HG02623 (cell line): ENCODE results near the gene PIGX.

Source experiments
- ATAC-seq: cut with Tn5 transposase; IDR thresholded peaks from one replicate; pipeline ENCODE4 v1.9.1; 2021; ENCODE audit warnings: moderate library complexity; ENCODE audit not compliant: unreplicated experiment

The PIGX gene

DNA sequence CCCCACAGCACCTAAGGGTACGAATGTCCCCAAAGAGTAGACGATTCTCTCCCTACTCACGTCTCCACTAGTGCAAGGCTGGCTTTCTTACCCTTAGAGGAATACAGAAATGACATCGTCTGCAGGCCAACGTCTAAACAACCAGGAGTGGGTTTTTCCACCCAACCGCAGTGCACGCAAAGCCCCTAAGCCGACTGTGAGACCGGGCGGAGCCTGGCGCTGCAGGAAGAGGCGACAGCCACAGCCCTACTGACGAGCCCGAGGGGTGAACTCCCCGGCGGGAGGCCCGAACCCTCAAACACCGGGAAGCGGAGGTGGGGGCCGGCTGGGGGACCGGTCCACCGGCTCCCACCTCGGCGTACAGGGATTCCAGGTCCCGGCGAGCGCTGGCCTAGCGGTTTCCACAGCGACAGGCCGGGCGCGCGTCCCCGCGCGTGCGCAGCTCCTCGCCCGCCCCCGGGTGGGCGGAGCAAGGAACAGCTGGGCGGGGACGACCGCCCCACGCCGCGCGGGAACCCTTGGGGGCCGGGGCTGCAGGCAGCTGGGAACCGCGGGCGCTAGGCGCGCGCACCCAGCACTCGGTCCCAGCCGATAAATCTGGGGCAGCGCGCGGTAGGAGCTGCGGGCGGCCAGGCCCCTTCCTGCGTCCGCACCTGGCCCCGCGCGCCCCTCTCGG, at the start of gene PIGX, which contains the start of gene CEP19:
TSS of gene PIGX (plus strand) at position 540 of the 676 bp plus-strand sequence.
TSS of gene CEP19 (minus strand) at position 413 of the 676 bp plus-strand sequence. CDS start 3,593 bp downstream, outside the sequence.
- ATAC-seq = peak; percentile 76

DNA sequence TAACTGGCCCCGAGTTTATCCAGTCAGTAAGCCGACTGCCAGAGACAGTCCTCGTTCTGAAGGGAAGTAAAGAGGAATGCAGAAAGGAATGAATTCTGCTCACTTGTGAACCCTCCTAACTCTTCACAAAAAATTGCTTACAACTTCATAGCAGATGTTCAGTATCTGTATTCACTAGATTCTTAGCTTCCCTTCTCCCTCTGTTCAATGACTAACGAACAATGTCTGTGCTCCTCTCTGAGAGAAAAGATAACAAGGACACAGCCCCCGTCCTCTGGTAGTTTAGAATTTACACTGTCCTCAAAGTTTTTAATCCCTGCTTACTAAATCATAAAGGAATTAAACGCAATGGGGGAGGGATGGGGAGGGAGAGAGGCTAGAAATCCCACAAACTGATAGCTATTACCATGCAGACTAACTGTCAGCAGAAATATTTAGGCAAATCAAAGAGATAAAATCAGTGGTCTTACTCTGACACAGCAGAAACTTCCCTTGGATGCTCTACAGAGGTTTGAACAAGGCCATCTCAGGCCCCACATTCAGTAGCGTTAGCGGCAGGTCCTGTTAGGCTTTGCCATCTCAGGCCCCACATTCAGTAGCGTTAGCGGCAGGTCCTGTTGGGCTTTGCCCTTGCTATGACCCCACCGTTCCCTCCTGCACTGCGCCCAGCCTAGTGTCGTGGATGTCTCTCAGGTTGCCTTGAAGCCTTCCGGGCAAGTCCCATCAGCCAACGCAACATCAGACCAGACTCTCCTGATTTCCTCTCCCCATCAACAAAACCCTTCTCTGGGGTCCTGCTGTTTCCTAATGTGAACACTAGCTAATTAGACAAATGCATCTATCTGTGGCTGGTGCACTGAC, 49.2 kb upstream of the PIGX start:
- ATAC-seq = no peak

DNA sequence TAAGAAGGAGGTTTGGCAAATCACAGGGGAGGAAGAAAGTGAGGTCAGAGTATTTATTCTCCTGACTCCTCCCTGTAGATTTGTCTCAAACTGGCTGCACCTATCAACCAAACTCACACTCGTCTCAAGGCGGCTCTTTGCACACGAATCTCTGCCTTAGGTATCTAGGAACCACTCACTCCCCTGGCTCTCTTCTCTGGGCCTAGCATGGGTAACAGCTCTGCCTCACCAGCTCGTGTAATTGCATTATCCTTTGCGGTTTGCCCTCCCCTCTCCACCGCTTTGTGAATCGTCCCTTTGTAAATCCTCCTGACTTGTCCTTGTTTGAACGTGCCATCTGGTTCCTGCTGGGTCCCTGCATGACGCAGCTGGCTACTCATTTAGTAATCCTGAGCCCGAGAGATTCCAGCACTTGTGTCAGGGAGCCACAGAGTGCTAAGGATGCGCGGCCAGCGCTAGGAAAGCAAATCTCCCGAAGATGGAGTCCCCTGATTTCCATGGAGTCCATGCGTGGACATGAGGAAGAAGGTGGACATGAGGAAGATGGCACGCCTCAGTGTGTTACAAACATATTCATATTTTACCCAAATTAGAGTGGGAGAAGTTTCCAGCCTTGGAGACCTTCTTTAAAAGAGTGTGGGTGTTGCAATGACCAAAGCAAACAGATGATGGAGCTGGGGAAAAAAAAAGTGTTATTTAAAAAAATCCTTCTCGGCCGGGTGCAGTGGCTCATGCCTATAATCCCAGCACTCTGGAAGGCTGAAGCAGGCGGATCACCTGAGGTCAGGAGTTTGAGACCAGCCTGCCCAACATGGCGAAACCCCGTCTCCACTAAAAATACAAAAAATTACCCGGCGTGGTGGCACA, 45.9 kb upstream of the PIGX start:
- ATAC-seq = no peak

DNA sequence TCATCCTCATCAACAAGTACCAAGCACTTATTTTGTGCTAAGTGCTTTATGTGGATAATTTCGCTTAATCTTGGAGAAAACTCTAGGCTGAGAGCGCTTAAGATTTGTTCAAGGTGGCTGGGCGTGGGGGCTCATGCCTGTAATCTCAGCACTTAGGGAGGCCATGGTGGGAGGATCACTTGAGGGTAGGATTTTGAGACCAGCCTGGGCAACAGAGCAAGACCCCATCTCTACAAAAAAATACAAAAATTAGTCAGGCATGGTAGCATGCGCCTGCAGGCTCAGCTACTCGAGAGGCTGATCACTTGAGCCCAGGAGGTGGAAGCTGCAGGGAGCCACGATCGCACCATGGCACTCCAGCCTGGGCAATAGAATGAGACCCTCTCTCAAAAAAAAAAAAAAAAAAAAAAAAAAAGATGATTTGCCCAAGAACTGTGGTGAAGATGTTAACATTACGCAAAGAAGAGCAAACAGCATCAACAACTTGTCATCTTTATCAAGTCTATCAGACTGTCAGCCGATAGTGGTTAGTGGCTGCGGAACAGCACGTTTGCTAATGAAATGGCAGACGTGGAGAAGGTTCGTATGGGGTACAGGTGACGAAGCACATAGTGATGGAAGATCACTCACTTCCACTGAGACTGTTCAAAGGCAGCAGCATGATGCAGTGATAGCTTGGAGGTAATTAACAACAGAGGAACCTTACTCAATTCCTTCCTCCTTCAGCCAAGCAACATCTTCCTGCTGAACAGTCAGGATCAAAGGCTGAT, 44.9 kb upstream of the PIGX start:
- no peak for ATAC-seq

DNA sequence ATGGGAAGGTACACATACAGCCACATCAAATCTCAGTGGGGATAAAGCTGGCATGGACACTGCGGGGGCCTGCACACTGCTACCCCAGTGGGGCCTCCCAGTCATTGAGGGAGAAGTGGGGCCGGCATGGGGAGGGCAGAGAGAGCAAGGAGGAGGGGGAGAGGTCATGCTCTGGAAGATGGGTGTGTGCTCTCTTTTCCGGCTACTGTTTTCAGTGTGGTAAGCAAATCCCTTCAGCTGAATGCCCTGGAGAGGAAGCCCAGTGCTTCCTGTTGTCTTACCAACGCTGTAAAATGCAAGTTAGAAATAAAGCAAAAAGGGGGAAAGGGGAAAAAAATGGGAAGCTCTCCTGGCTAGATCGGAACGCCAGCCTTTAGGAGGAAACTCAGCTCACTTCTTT, 41.8 kb upstream of the PIGX start:
- no peak for ATAC-seq

DNA sequence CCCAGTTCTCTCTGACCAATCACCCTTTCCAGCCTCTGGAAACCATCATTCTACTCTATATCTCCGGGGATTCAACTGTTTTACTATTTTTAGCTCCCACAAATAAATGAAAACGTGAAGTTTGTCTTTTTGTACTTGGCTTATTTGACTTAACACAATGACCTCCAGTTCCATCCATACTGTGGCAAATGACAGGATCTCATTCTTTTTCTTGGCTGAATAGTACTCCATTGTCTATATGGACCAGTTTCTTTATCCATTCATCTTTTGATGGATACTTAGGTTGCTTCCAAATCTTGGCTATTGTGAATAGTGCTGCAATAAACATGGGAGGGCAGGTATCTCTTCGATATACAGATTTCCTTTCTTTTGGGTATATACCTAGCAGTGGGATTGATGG, 38.5 kb upstream of the PIGX start:
- no peak for ATAC-seq

DNA sequence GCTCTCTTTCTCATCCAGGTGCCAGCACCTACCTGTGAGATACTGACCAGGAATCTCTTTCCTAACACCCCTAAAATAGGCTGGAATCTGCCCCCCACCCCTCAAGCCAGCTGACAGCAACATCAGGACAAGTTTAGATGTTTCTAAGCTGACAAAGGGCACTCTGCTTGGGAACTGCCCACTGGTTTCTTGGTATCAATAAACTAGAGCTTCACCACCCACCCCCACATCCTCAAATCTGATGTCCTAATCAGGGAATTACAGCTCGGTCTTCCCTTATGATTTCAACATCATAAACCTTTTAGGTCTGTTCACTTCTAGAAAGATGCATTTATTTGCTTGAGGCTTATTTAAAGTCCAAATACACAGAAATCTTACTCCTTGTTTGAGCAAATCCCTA, 34.8 kb upstream of the PIGX start:
- no peak for ATAC-seq

DNA sequence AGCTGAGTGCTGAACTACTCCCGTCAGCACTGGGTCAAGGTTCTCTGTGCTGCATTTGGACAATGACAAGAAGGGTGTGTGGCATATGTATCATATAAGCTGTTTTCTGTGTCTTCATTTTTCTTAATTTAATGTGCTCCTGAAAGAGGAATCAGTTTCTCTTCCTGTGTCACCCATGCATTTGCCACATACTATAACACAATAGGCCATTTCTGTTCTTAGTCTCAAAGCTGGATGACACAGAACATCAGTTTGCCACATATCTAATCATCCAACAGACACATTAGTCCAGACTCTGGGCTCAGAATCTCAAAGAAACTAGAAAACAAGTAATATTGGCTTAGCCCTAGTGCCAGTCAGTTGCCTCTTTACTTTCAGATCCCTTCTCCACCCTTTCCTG, 34.2 kb upstream of the PIGX start:
- no peak for ATAC-seq

DNA sequence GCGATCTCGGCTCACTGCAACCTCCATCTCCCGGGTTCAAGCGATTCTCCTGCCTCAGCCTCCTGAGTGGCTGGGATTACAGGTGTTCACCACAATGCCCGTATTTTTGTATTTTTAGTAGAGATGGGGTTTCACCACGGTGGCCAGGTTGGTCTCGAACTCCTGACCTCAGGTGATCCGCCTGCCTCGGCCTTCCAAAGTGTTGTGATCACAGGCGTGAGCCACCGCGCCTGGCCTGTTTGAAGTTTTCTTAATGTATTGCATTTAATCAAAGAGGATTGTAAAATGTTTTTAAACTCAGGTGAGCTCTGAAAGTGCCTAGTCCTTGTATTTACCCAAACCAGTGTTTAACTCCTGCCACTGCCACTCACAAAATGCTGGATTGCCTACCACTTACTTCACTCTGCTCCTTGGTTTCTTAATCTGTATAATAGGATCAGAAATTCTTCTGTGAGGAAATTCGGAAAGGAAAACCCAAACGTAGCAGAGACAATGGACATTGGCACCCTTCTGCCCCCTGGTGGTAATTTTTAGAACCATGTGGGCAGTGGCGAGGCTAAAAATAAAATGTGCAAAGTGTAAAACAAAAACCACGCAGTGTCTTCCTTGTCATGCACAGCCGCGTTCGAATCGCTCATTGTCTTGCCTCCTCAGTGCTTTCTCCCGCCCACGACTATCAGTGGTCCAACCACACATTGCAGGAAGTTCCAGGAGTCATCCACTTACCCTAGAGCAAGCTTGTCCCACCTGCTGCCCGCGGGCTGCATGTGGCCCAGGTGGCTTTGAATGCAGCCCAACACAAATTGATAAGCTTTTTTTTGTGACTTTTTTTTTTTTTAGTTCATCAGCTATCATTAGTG, 27.4 kb upstream of the PIGX start:
- ATAC-seq = peak; percentile 77

DNA sequence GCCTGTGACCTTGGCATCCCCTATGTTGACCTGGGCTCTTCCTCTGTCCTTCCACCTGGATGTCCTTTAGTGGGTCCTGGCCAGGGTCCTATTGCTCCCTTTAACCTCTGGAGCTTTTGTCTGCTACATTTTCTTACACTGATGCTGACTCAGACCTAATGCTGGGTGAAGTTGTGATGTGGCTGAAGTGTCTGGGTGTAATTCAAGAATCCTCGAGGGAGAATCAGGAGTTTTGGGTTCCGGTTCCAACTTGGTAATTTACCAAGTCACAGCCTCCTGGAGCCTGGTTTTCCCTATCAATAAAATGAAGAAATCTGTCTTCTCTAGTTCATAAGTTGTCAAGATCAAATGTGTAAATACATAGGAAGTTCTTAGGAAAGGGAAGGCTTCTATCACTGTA, 25.7 kb upstream of the PIGX start:
- ATAC-seq = no peak

DNA sequence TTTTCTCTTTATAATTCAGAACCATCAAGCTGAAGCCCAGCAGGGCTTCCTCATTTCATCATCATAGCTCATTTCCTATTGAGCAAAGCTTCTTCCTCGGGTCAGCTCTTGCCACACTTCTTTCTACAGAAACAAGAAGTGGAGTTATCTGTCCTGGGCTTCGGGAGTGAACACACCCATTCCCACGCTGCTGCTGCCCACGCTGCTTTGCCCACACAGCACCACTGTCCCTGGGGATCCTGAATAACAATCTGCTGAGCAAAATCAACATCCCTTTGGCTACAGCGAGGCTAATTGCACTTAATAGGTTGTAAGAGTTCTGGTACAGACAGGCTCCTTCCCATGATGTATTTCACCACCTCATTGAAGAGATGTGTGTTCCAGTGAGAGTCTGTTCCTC, 23.8 kb upstream of the PIGX start:
- no peak for ATAC-seq

DNA sequence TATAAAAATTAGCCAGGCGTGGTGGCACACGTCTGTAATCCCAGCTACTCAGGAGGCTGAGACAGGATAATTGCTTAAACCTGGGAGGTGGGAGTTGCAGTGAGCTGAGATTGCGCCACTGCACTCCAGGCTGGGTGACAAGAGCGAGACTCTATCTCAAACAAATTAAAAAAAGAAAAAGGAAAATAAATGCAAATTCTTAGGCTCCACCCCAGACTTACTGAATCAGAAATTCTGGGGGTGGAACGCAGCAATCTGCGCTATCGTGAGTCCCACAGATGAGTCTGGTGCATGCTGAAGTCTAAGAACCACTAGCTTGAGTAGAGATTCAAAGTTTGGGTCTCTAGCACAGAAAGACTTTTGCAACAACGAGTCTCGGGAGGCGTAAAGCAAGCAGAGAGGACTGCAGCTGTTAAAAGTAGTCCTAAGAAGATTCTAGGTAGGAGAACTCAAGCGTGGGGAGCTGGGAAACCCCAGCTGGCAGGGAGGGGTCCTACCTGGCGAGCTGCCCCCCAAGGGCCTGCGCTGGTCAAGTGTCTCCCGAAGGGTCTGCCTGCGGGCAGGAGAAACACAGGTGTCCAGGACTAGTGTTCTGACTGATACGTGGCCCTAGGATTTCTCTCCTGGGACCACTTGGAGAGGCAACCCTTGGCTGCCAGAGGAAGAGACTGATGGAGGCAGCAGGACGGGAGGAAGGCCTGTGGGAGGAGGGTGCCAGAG, 22.1 kb upstream of the PIGX start:
- ATAC-seq = no peak

DNA sequence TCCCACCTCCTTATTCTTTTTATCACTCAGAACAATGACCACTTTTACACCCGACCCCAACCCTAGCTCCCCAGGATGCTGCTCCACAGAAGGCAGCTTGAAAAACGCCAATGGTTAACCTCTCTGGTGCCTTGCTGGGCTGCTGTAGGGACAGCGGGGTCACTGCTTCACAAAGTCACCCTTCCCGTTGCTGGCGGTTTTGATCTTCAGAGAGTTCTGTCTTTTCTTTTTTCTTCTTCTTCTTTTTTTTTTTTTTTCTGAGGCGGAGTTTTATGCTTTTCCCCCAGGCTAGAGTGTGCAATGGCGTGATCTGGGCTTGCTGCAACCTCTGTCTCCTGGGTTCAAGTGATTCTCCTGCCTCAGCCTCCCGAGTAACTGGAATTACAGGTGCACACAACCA, 20.8 kb upstream of the PIGX start:
- no peak for ATAC-seq

DNA sequence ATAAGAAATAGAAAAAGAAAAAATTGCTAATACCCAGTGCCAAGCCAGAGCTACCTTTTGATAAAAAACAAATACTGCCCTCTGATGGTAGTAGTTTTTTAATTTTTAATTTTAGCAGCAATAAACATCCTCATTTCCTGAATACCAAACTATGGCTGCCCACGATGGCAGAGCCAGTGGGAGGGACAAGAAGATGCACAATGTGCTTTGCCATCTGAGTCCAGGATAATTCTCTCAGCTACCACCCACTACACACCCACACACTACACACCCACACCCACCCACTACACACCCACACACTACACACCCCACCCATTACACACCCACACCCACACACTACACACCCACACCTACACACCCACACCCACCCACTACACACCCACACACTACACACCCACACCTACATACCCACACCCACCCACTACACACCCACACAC, 18.0 kb upstream of the PIGX start:
- ATAC-seq = no peak

DNA sequence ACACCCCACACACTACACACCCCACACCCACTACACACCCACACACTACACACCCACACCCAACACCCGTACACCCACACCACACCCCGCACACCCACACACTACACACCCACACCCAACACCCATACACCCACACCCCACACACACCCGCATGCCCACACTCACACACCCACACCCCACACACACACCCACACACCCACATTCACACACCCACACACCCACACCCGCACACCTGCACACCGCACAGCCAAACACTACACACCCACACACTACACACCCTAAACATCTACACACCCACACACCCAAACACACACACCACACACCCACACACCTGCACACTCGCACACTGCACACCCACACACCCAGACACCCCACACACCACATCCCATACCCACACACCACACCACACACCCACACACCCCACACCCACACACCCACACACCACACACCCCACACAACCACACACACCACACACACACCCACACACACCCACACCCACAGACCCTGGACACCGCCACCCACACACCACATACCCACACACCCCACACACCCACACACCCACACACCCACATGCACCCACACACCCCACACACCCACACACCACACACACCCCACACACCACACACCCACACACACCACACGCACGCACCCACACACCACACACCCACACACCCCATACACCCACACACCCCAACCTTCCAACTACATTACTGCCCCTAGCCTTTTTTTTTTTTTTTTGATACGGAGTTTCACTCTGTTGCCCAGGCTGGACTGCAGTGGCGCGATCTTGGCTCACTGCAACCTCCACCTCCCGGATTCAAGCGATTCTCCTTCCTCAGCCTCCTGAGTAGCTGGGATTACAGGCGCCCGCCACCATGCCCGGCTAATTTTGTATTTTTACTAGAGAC, 17.0 kb upstream of the PIGX start:
- no peak for ATAC-seq

DNA sequence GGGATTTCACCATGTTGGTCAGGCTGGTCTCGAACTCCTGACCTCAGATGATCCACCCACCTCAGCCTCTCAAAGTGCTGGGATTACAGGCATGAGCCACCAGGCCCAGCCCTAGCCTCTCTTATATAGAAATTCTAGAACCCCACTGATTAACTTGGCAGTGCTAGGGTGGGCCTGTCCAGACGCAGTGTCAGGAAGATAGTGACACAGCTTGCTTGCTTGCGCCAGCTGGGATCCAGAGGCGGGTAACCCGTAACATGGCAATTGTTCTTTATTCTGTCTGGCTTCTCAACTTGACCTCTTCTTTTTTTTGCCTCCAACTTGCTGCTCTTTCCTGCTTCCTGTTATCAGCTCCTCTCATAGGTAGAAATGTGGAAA, 16.3 kb upstream of the PIGX start:
- ATAC-seq = no peak

DNA sequence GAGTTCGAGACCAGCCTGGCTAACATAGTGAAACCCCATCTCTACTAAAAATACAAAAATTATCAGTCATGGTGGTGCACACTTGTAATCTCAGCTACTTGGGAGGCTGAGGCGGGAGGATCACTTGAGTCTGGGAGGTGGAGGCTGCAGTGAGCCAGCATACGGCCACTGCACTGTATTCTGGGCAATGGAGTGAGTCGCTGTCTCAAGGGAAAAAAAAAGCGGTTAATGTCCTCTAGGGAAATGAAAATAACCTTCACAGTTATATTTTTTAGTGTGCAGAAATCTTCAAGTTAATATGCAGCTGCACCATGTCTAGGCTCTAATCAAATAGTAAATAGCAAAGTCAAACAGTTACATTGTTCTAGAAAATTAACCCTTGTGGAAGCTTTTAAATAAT, 14.9 kb upstream of the PIGX start:
- ATAC-seq = no peak

DNA sequence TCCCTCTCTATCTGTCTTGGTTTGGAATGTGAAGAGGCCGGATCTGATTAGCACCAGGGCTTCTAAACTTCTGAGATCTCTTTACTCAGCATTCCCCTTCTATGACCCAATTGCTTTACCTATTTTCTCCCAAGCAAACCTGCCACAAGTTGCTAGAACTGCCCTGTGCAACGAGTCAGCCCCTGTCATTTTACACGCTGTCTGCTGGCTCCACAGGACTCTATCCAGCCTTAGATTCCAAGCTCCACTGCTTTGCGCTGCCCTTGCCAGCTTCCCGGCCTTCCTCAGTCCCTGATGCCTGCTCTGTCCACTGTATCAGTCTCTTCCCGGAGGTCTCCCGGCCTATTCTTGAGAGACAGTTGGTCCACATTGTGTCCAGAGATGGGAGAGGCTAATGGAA, 12.4 kb upstream of the PIGX start:
- ATAC-seq = no peak
